Panc1 (cell line): ENCODE measurements around the gene GTSE1. TPM values are rescaled to one million over a fixed set of nuclear protein-coding genes. Genes with fewer than 3 reads are reported as not detected.

Experiments
- ATAC-seq: fragments of 200-7000 bp; cut with Tn5 transposase; 2 replicates; pipeline ENCODE4 v1.9.1; 2020; ENCODE audit warnings: mild to moderate bottlenecking, moderate library complexity
- BruUV-seq: library from RNA; stranded (reverse); fragments of 400-500 nt; replicated peaks from 2 replicates; lab custom pipeline; 2021; lab: Mats Ljungman, UMichigan
- CTCF ChIA-PET: fragments of 300-600 bp; sonication (Branson Sonifier 250); formaldehyde crosslinking; loops from one replicate; lab custom pipeline; 2022; ENCODE audit warnings: antibody characterized with exemption; lab: Charles Lee
- POLR2A ChIA-PET: fragments of 300-600 bp; sonication (Branson Sonifier 250); formaldehyde crosslinking; loops from one replicate; lab custom pipeline; 2022; ENCODE audit warnings: antibody characterized with exemption; lab: Charles Lee
- DNase-seq: peaks from one replicate; pipeline ENCODE4 v3.0.0-alpha.2; 2010; ENCODE audit warnings: low read depth, low spot score
- H3K27ac ChIP-seq: 2 replicates; pipeline ENCODE4 v1.5.1; 2011; ENCODE audit warnings: mild to moderate bottlenecking, low read length, inconsistent platforms
- H3K27me3 ChIP-seq: fragments of 200-500 bp; sonication (Bioruptor generic); 2 replicates; pipeline ENCODE4 v1.6.0; 2014; ENCODE audit warnings: low read length, inconsistent platforms; ENCODE audit not compliant: control insufficient read depth, insufficient read depth
- H3K36me3 ChIP-seq: fragments of 200-500 bp; sonication (Bioruptor generic); 2 replicates; pipeline ENCODE4 v1.5.1; 2014; ENCODE audit warnings: inconsistent platforms, mild to moderate bottlenecking, low read length, moderate library complexity; ENCODE audit not compliant: control insufficient read depth, insufficient read depth
- H3K4me1 ChIP-seq: 2 replicates; pipeline ENCODE4 v1.5.1; 2011; ENCODE audit warnings: inconsistent platforms, mild to moderate bottlenecking, low read length, moderate library complexity; ENCODE audit not compliant: control insufficient read depth, insufficient read depth
- H3K4me3 ChIP-seq, 2 experiments: 2 replicates each; pipeline ENCODE4 v1.5.1; 2011 to 2012; ENCODE audit warnings: low read depth in 2 of 2, low read length in 2 of 2, mild to moderate bottlenecking in 2 of 2, inconsistent platforms in 1 of 2, moderate library complexity in 1 of 2
- H3K9me3 ChIP-seq: fragments of 200-500 bp; sonication (Bioruptor generic); 2 replicates; pipeline ENCODE4 v1.5.1; 2014; ENCODE audit warnings: low read depth, mild to moderate bottlenecking, inconsistent platforms, low read length, moderate library complexity; ENCODE audit not compliant: control insufficient read depth, insufficient read depth
- POLR2AphosphoS5 ChIP-seq: IDR thresholded peaks from 2 replicates; pipeline ENCODE4 v1.6.1; 2012; ENCODE audit warnings: mild to moderate bottlenecking, low read depth, low read length, moderate library complexity
- SIN3A ChIP-seq: IDR thresholded peaks from 2 replicates; pipeline ENCODE4 v1.6.1; 2012; ENCODE audit warnings: low read depth, mild to moderate bottlenecking, low read length, moderate library complexity, borderline replicate concordance; ENCODE audit not compliant: insufficient read depth
- TCF7L2 ChIP-seq: IDR thresholded peaks from 2 replicates; pipeline ENCODE4 v1.6.1; 2011; ENCODE audit warnings: mild to moderate bottlenecking, low read depth, low read length, inconsistent platforms
- in situ Hi-C: cut with HindIII; loops from 2 replicates; pipeline ENCODE4 v1.10.0; 2016; ENCODE audit warnings: low sequenced_read_pairs, low pct_unique_long_range_greater_than_20kb
- intact Hi-C: fragments of 100-400 bp; cut with micrococcal nuclease; formaldehyde crosslinking; loops from one replicate; pipeline ENCODE4 v1.10.0; 2022; ENCODE audit not compliant: unreplicated experiment
- total RNA-seq: library from RNA; stranded (reverse); gene quantifications from one replicate; pipeline ENCODE4 v1.2.1, GENCODE V29; 2021; ENCODE audit not compliant: unreplicated experiment
- TF ChIP-seq, protein P1 (sequence below), 2 experiments: IDR thresholded peaks; 2 replicates each; pipeline ENCODE4 v1.6.1; 2011 to 2012; ENCODE audit warnings: low read depth in 2 of 2, control low read depth in 1 of 2, low read length in 1 of 2, mild to moderate bottlenecking in 1 of 2, moderate library complexity in 1 of 2; ENCODE audit not compliant: insufficient read depth in 1 of 2

The GTSE1 gene
- total RNA-seq, 1 experiment from 2014 or later = 36.2 TPM

DNA sequence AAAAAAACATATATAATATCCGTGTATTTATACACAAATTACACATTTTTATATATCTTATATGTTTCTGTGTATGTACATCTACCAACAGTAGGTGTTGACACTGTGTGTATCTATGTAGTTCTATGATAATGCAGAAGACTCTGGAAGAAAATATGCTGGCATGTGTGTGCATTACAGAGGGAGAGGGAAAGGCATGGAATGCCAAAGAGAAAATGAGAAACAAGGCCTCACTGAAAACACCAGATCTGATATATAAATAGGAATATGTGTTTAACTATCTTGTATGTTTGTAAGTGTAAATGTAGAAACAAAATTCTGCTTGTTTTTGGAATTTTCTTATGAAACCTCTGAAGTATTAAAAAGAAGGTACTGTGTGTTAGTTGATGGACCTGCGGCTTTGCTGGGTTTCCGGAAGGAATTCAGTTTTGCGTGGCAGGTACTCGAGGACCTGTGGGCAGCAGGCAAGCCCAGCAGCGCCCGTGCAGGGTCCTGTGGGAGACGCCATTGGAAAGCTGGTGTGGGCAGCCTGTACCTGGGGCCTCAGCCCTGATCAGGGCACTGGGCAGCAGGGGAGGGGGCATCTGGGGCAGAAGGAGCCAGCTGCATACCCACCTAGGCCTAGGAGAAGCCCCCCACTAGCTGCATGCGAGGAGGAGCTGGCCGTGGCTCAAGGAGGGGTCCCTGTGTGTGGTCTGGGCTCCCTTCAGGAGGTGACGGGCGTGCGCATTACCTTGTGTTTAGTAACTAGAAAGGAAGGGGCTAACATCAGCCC lies 31.2 kb downstream of the GTSE1 start:
- no peaks in the 10 kb centered on the region for H3K4me1 ChIP-seq
- CTCF ChIA-PET = no interaction called here
- no TSS peak for BruUV-seq
- no peaks in the 10 kb centered on the region for H3K9me3 ChIP-seq
- no peaks in the 10 kb centered on the region for H3K27me3 ChIP-seq
- TF ChIP-seq SIN3A = no peak
- TF ChIP-seq, protein P1, sequence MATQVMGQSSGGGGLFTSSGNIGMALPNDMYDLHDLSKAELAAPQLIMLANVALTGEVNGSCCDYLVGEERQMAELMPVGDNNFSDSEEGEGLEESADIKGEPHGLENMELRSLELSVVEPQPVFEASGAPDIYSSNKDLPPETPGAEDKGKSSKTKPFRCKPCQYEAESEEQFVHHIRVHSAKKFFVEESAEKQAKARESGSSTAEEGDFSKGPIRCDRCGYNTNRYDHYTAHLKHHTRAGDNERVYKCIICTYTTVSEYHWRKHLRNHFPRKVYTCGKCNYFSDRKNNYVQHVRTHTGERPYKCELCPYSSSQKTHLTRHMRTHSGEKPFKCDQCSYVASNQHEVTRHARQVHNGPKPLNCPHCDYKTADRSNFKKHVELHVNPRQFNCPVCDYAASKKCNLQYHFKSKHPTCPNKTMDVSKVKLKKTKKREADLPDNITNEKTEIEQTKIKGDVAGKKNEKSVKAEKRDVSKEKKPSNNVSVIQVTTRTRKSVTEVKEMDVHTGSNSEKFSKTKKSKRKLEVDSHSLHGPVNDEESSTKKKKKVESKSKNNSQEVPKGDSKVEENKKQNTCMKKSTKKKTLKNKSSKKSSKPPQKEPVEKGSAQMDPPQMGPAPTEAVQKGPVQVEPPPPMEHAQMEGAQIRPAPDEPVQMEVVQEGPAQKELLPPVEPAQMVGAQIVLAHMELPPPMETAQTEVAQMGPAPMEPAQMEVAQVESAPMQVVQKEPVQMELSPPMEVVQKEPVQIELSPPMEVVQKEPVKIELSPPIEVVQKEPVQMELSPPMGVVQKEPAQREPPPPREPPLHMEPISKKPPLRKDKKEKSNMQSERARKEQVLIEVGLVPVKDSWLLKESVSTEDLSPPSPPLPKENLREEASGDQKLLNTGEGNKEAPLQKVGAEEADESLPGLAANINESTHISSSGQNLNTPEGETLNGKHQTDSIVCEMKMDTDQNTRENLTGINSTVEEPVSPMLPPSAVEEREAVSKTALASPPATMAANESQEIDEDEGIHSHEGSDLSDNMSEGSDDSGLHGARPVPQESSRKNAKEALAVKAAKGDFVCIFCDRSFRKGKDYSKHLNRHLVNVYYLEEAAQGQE (IDR thresholded peaks at IDR 0.05; ENCODE audit: insufficient read depth in 1 of 2, low read depth in 2 of 2, low read length in 1 of 2) = no peak
- H3K4me3 ChIP-seq = no peak overlapping the region
- ATAC-seq = no peak
- H3K27ac ChIP-seq = no peak overlapping the region
- no peak for DNase-seq
- POLR2A ChIA-PET = no interaction called here
- intact Hi-C loops = no loop called here
- peaks cover 6% of the 10 kb centered on the region for H3K36me3 ChIP-seq
- in situ Hi-C loops = no loop called here

DNA sequence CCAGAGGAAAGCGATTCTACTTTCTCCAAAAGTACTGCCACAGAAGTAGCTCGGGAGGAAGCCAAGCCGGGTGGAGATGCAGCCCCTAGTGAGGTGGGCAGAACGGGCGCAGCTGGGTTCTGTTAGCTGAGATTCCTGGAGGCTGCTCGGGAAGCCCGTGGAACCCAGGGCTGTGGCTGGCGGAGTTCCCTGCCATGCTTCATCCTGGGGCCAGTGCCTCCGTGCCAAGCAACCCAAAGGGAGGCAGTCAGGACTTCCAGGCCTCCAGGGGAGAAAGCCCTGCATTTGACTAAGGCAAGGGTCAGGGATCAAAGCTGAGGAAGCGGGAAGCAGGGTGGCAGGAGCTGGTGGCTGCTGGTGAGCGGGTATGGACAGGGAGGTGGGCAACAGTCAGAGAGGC lies 32.1 kb downstream of the GTSE1 start:
- H3K36me3 ChIP-seq = peaks cover 6% of the 10 kb centered on the region
- no peak overlapping the region for H3K27ac ChIP-seq
- POLR2A ChIA-PET = no interaction called here
- DNase-seq (no peak), ATAC-seq (no peak)
- H3K4me1 ChIP-seq = no peaks in the 10 kb centered on the region
- H3K27me3 ChIP-seq = no peaks in the 10 kb centered on the region
- TF ChIP-seq TCF7L2 (no peak), SIN3A (no peak), POLR2AphosphoS5 (no peak)
- TF ChIP-seq, protein P1 (IDR thresholded peaks at IDR 0.05; ENCODE audit: insufficient read depth in 1 of 2, low read depth in 2 of 2, low read length in 1 of 2) = no peak
- H3K4me3 ChIP-seq = no peak overlapping the region
- CTCF ChIA-PET = no interaction called here
- intact Hi-C loops = no loop called here
- in situ Hi-C loops = no loop called here
- no peaks in the 10 kb centered on the region for H3K9me3 ChIP-seq
- BruUV-seq = no TSS peak
